Esophagus squamous epithelium (tissue), 5 donors: ENCODE measurements around the gene PRKN. TPM values are rescaled to one million over a fixed set of nuclear protein-coding genes. Genes with fewer than 3 reads are reported as not detected.
"Not testable (repeated sequence)": the region's sequence is repeated elsewhere in the genome, so short reads cannot be mapped to it uniquely, and the experiment has no call there.

Source experiments
- DNase-seq: peaks from one replicate; lab custom pipeline; 2025; lab: John Stamatoyannopoulos, UW
- H3K27ac ChIP-seq, 4 donors: fragments of 200-600 bp; sonication (generic); one replicate each; pipeline ENCODE4 v1.5.1; 2016 to 2019; ENCODE audit warnings: mild to moderate bottlenecking in 1 of 4
- H3K27me3 ChIP-seq, 4 donors: fragments of 200-600 bp; sonication (generic); 1 replicate in 3 of 4; 2 replicates in 1 of 4; pipeline versions ENCODE4 v1.5.1 to v1.6.0; 2017 to 2021; ENCODE audit warnings: antibody characterized with exemption in 1 of 4
- H3K36me3 ChIP-seq, 3 donors: fragments of 200-600 bp; sonication (generic); one replicate each; pipeline ENCODE4 v1.5.1; 2016 to 2019
- H3K4me1 ChIP-seq, 3 donors: fragments of 200-600 bp; sonication (generic); one replicate each; pipeline ENCODE4 v1.5.1; 2017 to 2019
- H3K4me3 ChIP-seq, 4 donors: fragments of 200-600 bp; sonication (generic); 1 replicate in 3 of 4; 2 replicates in 1 of 4; pipeline ENCODE4 v1.5.1; 2016 to 2019; ENCODE audit warnings: mild to moderate bottlenecking in 2 of 4, moderate library complexity in 1 of 4
- H3K9me3 ChIP-seq, 3 donors: fragments of 200-600 bp; sonication (generic); one replicate each; pipeline ENCODE4 v1.5.1; 2016 to 2019
- POLR2A ChIP-seq, 4 donors: fragments of 450-650 bp; IDR thresholded peaks; one replicate each; pipeline ENCODE4 v1.6.1; 2017; ENCODE audit warnings: antibody characterized with exemption in 4 of 4, mild to moderate bottlenecking in 4 of 4, moderate library complexity in 3 of 4
- WGBS, 2 donors: methylation state at CpG; one replicate each; pipeline ENCODE4 v1.1.5; 2018; 5-methylcytosine and 5-hydroxymethylcytosine counted together
- intact Hi-C: fragments of 100-400 bp; cut with DNase I; formaldehyde crosslinking; loops from one replicate; pipeline ENCODE4 v1.15.0; 2022
- total RNA-seq, 4 donors: library from RNA; depleted of rRNA; stranded (reverse); fragments of >200 nt; gene quantifications; one replicate each; pipeline ENCODE4 v1.1.0, GENCODE V29; 2016
- TF ChIP-seq, protein P1 (sequence below), 6 experiments: fragments of 450-650 bp in 4 of 6; fragments of 200-600 bp in 2 of 6; sonication (generic) in 2 of 6; IDR thresholded peaks; one replicate each; pipeline ENCODE4 v1.5.1; 2016 to 2019; ENCODE audit warnings: antibody characterized with exemption in 6 of 6, mild to moderate bottlenecking in 4 of 6, moderate library complexity in 4 of 6
- donor health status: DM: yes; HTN: yes; CAD: no.

Gene PRKN
- total RNA-seq, 4 donors from 2014 or later = 0.70 to 5.5 (median 2.2) TPM

DNA sequence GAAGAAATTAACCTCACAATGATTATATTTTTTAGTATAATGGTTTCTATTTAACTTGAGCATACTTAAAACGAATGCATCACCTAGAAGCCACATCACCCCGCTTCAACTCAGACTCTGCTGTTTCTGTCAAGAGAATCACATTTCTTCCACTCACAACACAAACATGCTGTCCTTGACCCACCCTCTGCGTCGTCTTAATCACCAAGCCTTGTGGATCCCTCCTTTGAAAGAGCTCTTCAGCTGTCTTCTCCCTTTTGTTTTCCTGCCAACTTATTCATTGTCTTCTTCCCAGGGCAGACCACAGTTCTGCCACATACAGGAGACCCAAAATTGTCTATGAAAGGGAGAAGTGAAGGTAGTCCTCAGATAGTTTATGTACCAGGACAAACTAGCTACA is 858.1 kb downstream of the PRKN start:
- Histone ChIP-seq H3K9me3 (no peaks in the 10 kb centered on the region), H3K36me3 (no peaks in the 10 kb centered on the region), H3K4me1 (no peaks in the 10 kb centered on the region), H3K27ac (no peak overlapping the region), H3K4me3 (no peak overlapping the region), H3K27me3 (no peaks in the 10 kb centered on the region)
- intact Hi-C loops = no loop called here
- 77 to 86% methylated on average over 4 of the region's 4 CpGs for WGBS, 2 donors
- DNase-seq = no peak
- TF ChIP-seq, protein P1, sequence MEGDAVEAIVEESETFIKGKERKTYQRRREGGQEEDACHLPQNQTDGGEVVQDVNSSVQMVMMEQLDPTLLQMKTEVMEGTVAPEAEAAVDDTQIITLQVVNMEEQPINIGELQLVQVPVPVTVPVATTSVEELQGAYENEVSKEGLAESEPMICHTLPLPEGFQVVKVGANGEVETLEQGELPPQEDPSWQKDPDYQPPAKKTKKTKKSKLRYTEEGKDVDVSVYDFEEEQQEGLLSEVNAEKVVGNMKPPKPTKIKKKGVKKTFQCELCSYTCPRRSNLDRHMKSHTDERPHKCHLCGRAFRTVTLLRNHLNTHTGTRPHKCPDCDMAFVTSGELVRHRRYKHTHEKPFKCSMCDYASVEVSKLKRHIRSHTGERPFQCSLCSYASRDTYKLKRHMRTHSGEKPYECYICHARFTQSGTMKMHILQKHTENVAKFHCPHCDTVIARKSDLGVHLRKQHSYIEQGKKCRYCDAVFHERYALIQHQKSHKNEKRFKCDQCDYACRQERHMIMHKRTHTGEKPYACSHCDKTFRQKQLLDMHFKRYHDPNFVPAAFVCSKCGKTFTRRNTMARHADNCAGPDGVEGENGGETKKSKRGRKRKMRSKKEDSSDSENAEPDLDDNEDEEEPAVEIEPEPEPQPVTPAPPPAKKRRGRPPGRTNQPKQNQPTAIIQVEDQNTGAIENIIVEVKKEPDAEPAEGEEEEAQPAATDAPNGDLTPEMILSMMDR (IDR thresholded peaks at IDR 0.05) = no peak
- no peak for TF ChIP-seq POLR2A (IDR thresholded peaks at IDR 0.05)

DNA sequence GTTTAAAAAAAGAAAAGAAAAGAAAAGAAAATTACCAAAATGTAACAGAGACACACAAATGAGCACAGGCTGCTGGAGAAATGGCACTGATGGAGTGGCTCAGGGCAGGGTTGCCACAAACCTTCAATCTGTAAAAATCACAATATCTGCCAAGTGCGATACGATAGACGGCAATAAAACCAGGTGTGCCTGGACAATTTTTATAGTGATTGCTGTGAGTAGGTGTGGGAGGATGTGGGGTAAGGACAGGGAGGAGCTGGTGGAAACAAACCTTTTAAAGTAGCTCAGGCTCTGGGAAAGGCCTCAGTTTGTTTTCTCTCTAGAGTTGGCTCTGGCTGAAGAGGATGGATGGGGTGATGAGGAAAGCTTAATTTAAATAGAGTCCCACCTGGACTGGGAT is 861.0 kb downstream of the PRKN start:
- H3K27ac ChIP-seq = no peak overlapping the region
- H3K4me3 ChIP-seq = no peak overlapping the region
- no peak for DNase-seq
- H3K36me3 ChIP-seq = no peaks in the 10 kb centered on the region
- 96 to 97% methylated on average over 3 of the region's 3 CpGs for WGBS, 2 donors
- no peaks in the 10 kb centered on the region for H3K27me3 ChIP-seq
- H3K9me3 ChIP-seq = no peaks in the 10 kb centered on the region
- TF ChIP-seq, protein P1 (IDR thresholded peaks at IDR 0.05) = no peak
- TF ChIP-seq POLR2A (IDR thresholded peaks at IDR 0.05) = no peak
- H3K4me1 ChIP-seq = no peaks in the 10 kb centered on the region
- intact Hi-C loops = no loop called here

DNA sequence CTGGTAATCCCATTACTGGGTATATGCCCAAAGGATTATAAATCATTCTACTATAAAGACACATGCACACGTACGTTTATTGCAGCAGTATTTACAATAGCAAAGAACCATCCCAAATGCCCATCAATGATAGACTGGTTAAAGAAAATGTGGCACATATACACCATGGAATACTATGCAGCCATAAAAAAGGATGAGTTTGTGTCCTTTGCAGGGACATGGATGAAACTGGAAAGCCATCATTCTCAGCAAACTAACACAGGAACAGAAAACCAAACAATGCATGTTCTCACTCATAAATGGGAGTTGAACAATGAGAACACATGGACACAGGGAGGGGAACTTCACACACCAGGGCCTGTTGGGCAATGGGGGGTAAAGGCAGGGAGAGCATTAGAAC is 866.5 kb downstream of the PRKN start:
- H3K27ac ChIP-seq, H3K9me3 ChIP-seq, H3K4me3 ChIP-seq, H3K36me3 ChIP-seq, H3K4me1 ChIP-seq, intact Hi-C loops, H3K27me3 ChIP-seq, DNase-seq: not testable (repeated sequence)
- 54 to 84% methylated on average over 2 of the region's 2 CpGs for WGBS, 2 donors

DNA sequence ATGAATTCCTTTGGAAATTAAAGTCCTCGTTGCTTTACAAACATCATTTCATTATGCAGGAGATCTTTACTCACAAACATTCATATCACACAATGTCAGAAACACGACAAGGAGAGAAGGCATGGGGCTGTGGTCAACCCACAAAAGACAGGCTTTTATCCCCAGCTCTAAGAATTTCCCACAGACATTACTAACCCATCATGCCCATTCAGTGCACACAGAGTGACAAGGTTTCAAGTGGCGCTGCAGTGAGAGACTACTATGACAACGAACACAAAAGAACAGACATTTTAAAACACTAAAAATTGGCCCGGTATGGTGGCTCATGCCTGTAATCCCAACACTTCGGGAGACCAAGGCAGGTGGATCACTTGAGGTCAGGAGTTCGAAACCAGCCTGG is 873.9 kb downstream of the PRKN start:
- no peak for DNase-seq
- 64 to 83% methylated on average over 2 to 7 of the region's 7 CpGs for WGBS, 2 donors
- H3K4me1 ChIP-seq = no peaks in the 10 kb centered on the region
- H3K4me3 ChIP-seq = no peak overlapping the region
- no peak overlapping the region for H3K27ac ChIP-seq
- H3K36me3 ChIP-seq = no peaks in the 10 kb centered on the region
- H3K9me3 ChIP-seq = no peaks in the 10 kb centered on the region
- TF ChIP-seq, protein P1 (IDR thresholded peaks at IDR 0.05) = no peak
- TF ChIP-seq POLR2A (IDR thresholded peaks at IDR 0.05) = no peak
- intact Hi-C loops = no loop called here
- H3K27me3 ChIP-seq = no peaks in the 10 kb centered on the region

DNA sequence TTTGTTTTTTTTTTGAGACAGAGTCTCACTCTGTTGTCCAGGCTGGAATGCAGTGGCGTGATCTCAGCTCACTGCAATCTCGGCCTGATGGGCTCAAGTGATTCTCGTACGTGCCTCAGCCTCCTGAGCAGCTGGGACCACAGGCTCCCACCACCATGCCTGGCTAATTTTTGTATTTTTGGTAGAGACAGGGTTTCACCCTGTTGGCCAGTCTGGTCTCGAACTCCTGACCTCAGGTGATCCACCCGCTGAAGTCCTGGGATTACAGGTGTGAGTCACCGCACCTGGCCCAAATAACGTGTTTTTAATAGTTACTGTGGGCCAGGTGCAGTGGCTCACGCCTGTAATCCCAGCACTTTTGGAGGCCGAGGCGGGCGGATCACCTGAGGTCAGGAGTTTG is 876.1 kb downstream of the PRKN start:
- H3K4me1 ChIP-seq, H3K4me3 ChIP-seq, H3K27me3 ChIP-seq, intact Hi-C loops, H3K9me3 ChIP-seq, H3K36me3 ChIP-seq, H3K27ac ChIP-seq, DNase-seq: not testable (repeated sequence)
- WGBS, 2 donors = 89 to 90% methylated on average over 4 to 7 of the region's 12 CpGs

DNA sequence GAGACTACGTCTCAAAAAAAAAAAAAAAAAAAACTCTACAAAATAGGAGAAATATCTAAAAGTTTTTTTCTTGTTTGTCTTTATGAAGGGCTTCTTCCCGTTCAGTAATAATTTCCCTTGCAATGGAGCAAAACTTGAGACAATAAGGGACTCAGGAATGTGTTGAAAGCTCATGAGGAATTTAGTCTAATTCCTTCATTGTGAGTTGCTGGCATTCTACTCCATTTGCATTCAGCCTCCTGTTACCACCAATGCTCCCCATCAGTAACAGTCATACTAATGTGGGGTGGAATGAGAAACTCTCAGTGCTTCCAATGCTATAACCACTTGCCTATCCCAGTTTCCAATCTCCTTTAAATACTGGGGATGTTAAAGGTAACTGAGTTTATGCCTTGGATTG is 877.0 kb downstream of the PRKN start:
- no peak for TF ChIP-seq POLR2A (IDR thresholded peaks at IDR 0.05)
- TF ChIP-seq, protein P1 (IDR thresholded peaks at IDR 0.05) = no peak
- no peak overlapping the region for H3K4me3 ChIP-seq
- no peaks in the 10 kb centered on the region for H3K36me3 ChIP-seq
- DNase-seq = no peak
- H3K4me1 ChIP-seq = no peaks in the 10 kb centered on the region
- intact Hi-C loops = no loop called here
- WGBS, 2 donors = 69 to 82% methylated on average over 2 of the region's 2 CpGs
- no peaks in the 10 kb centered on the region for H3K9me3 ChIP-seq
- H3K27ac ChIP-seq = no peak overlapping the region
- no peaks in the 10 kb centered on the region for H3K27me3 ChIP-seq
